GM19463 (cell line): ENCODE results near the gene ZNF592.

Experiments used
- ATAC-seq: cut with Tn5 transposase; IDR thresholded peaks from one replicate; pipeline ENCODE4 v1.9.1; 2021; ENCODE audit warnings: mild to moderate bottlenecking, moderate library complexity; ENCODE audit not compliant: unreplicated experiment

The ZNF592 gene

GRCh38 chr15:84824260-84825007 lies 76.0 kb downstream of the ZNF592 start:
- ATAC-seq: no peak

- ATAC-seq: no peak
These were observed 78.0 kb downstream of the ZNF592 start for GRCh38 chr15:84826369-84826823.

GRCh38 chr15:84827246-84827645 lies 78.9 kb downstream of the ZNF592 start:
- no peak for ATAC-seq

GRCh38 chr15:84828086-84828908 lies 79.9 kb downstream of the ZNF592 start:
- no peak for ATAC-seq

GRCh38 chr15:84829428-84829827 lies 81.0 kb downstream of the ZNF592 start:
- ATAC-seq: no peak

GRCh38 chr15:84830036-84830435 lies 81.6 kb downstream of the ZNF592 start:
- no peak for ATAC-seq

- ATAC-seq: no peak
These were observed 82.6 kb downstream of the ZNF592 start for GRCh38 chr15:84831028-84831427.

GRCh38 chr15:84831613-84832012 lies 83.2 kb downstream of the ZNF592 start:
- ATAC-seq: no peak

- ATAC-seq: no peak
These were observed 84.2 kb downstream of the ZNF592 start for GRCh38 chr15:84832448-84833040.

GRCh38 chr15:84833447-84834228 lies 85.2 kb downstream of the ZNF592 start:
- no peak for ATAC-seq

- no peak for ATAC-seq
These were observed 86.0 kb downstream of the ZNF592 start for GRCh38 chr15:84834229-84834955.

- no peak for ATAC-seq
These were observed 86.6 kb downstream of the ZNF592 start for GRCh38 chr15:84834969-84835368.

- ATAC-seq: no peak
These were observed 87.4 kb downstream of the ZNF592 start for GRCh38 chr15:84835661-84836337.

- no peak for ATAC-seq
These were observed 88.5 kb downstream of the ZNF592 start for GRCh38 chr15:84836844-84837243.

GRCh38 chr15:84839714-84840113 lies 91.3 kb downstream of the ZNF592 start:
- ATAC-seq: no peak

- no peak for ATAC-seq
These were observed 91.9 kb downstream of the ZNF592 start for GRCh38 chr15:84840255-84840654.

- no peak for ATAC-seq
These were observed 92.5 kb downstream of the ZNF592 start for GRCh38 chr15:84840741-84841429.

GRCh38 chr15:84842781-84843180 lies 94.4 kb downstream of the ZNF592 start:
- no peak for ATAC-seq

- ATAC-seq: no peak
These were observed 96.6 kb downstream of the ZNF592 start for GRCh38 chr15:84844964-84845363.
